ENCODE measurements around the gene TMEM163.

GRCh38 chr2:134570676-134571075, 148.1 kb downstream of the TMEM163 start:
- TF ChIP-seq CTCF (tag by site-specific recombination; IDR thresholded peaks at IDR 0.05) (no peak), INSM2 (tag by site-specific recombination; IDR thresholded peaks at IDR 0.05) (no peak), ZNF777 (tag by site-specific recombination; IDR thresholded peaks at IDR 0.05; ENCODE audit: borderline replicate concordance) (no peak), ELK4 (IDR thresholded peaks at IDR 0.05; ENCODE audit: borderline replicate concordance, low read depth, low read length) (no peak), ZNF140 (tag by site-specific recombination; IDR thresholded peaks at IDR 0.05) (no peak), KLF7 (tag by site-specific recombination; IDR thresholded peaks at IDR 0.05; ENCODE audit: borderline replicate concordance) (no peak), ZSCAN23 (tag by site-specific recombination; IDR thresholded peaks at IDR 0.05) (no peak), ZNF626 (tag by site-specific recombination; IDR thresholded peaks at IDR 0.05) (no peak), MZF1 (tag by site-specific recombination; IDR thresholded peaks at IDR 0.05; ENCODE audit: borderline replicate concordance) (no peak)
